GM21576 (cell line): ENCODE measurements around the gene HNRNPR.
"Not testable (repeated sequence)": the region's sequence is repeated elsewhere in the genome, so short reads cannot be mapped to it uniquely, and the experiment has no call there.

Experiments
- ATAC-seq: cut with Tn5 transposase; IDR thresholded peaks from one replicate; pipeline ENCODE4 v1.9.1; 2021; ENCODE audit warnings: mild to moderate bottlenecking, moderate library complexity; ENCODE audit not compliant: unreplicated experiment

The HNRNPR gene

DNA sequence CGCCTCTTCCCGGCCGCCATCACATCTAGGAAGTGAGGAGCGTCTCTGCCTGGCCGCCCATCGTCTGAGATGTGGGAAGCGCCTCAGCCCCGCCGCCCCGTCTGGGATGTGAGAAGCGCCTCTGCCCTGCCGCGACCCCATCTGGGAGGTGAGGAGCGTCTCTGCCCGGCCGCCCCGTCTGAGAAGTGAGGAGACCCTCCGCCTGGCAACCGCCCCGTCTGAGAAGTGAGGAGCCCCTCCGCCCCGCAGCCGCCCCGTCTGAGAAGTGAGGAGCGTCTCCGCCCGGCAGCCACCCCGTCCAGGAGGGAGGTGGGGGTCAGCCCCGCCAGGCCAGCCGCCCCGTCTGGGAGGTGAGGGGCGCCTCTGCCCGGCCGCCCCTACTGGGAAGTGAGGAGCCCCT is 86.7 kb downstream of the HNRNPR start:
- ATAC-seq: not testable (repeated sequence)
